Endothelial cell of umbilical vein (primary cell): ENCODE measurements around the gene FRMD4A. TPM values are rescaled to one million over a fixed set of nuclear protein-coding genes. Genes with fewer than 3 reads are reported as not detected.

Experiments used
- BruUV-seq: library from RNA; stranded (reverse); fragments of 400-500 nt; replicated peaks from 2 replicates; lab custom pipeline; 2021; lab: Mats Ljungman, UMichigan
- CTCF ChIA-PET: fragments of 300-600, 350-600 bp; sonication (Branson Sonifier 250); formaldehyde crosslinking; loops from one replicate; lab custom pipeline; 2021; ENCODE audit warnings: antibody characterized with exemption, inconsistent platforms; lab: Charles Lee
- POLR2A ChIA-PET: fragments of 300-600, 350-600 bp; sonication (Branson Sonifier 250); formaldehyde crosslinking; loops from one replicate; lab custom pipeline; 2021; ENCODE audit warnings: antibody characterized with exemption, inconsistent platforms; lab: Charles Lee
- DNase-seq: peaks from one replicate; pipeline ENCODE4 v3.0.0-alpha.2; 2011; ENCODE audit warnings: low read depth, low spot score
- FAIRE-seq: peaks from 2 replicates; lab custom pipeline; 2011; peaks lifted over from hg19 to GRCh38; lab: Jason Lieb, UNC
- H2AFZ ChIP-seq: 2 replicates; pipeline ENCODE4 v1.6.0; 2012; ENCODE audit warnings: low read depth, low read length, control low read depth, inconsistent platforms
- H3K27ac ChIP-seq: 2 replicates; pipeline ENCODE4 v1.5.1; 2011; ENCODE audit warnings: low read depth, mild to moderate bottlenecking, control low read depth, low read length, moderate library complexity; ENCODE audit not compliant: insufficient read depth
- H3K27me3 ChIP-seq, 2 experiments: 2 replicates each; pipeline versions ENCODE4 v1.6.0 to v1.6.1; 2011; ENCODE audit warnings: low read length in 2 of 2, mixed read lengths in 1 of 2; ENCODE audit not compliant: control insufficient read depth in 2 of 2, insufficient read depth in 2 of 2
- H3K36me3 ChIP-seq, 2 experiments: 2 replicates in 1 of 2; 3 replicates in 1 of 2; pipeline ENCODE4 v1.5.1; 2011; ENCODE audit warnings: low read length in 2 of 2, mild to moderate bottlenecking in 1 of 2, moderate library complexity in 1 of 2; ENCODE audit not compliant: control insufficient read depth in 2 of 2, insufficient read depth in 2 of 2; ENCODE audit errors: extremely low read depth in 1 of 2
- H3K4me1 ChIP-seq: 3 replicates; pipeline ENCODE4 v1.5.1; 2011; ENCODE audit warnings: mild to moderate bottlenecking, low read length; ENCODE audit not compliant: control insufficient read depth, insufficient read depth; ENCODE audit errors: extremely low read depth
- H3K4me2 ChIP-seq: 2 replicates; pipeline ENCODE4 v1.6.1; 2011; ENCODE audit warnings: low read length, control low read depth, mixed read lengths; ENCODE audit not compliant: insufficient read depth
- H3K4me3 ChIP-seq, 3 experiments: fragments of 200-600 bp in 1 of 3; sonication (generic), shearing (Covaris generic) in 1 of 3; replicated peaks in 1 of 3; 2 replicates each; pipeline ENCODE4 v1.5.1; 2011 to 2016; ENCODE audit warnings: control low read depth in 3 of 3, low read length in 3 of 3, mild to moderate bottlenecking in 2 of 3, inconsistent platforms in 1 of 3, low read depth in 1 of 3, moderate library complexity in 1 of 3; ENCODE audit not compliant: insufficient read depth in 1 of 3
- H3K79me2 ChIP-seq: 2 replicates; pipeline ENCODE4 v1.6.0; 2012; ENCODE audit warnings: low read length, inconsistent platforms; ENCODE audit not compliant: control insufficient read depth, insufficient read depth
- H3K9ac ChIP-seq: replicated peaks from 2 replicates; pipeline ENCODE3; 2011; ENCODE audit warnings: low read length, control low read depth; ENCODE audit not compliant: insufficient read depth; ENCODE audit errors: extremely low read depth
- H3K9me1 ChIP-seq: replicated peaks from 3 replicates; pipeline ENCODE4 v1.6.0; 2011; ENCODE audit warnings: mild to moderate bottlenecking, low read length; ENCODE audit not compliant: control insufficient read depth, insufficient read depth; ENCODE audit errors: extremely low read depth
- H3K9me3 ChIP-seq: replicated peaks from 2 replicates; pipeline ENCODE4 v1.5.1; 2012; ENCODE audit warnings: low read length, inconsistent platforms; ENCODE audit not compliant: control insufficient read depth, insufficient read depth
- H4K20me1 ChIP-seq: replicated peaks from 2 replicates; pipeline ENCODE3; 2011; ENCODE audit warnings: mild to moderate bottlenecking, low read length; ENCODE audit not compliant: control insufficient read depth, insufficient read depth; ENCODE audit errors: extremely low read depth
- CTCF ChIP-seq, 2 donors: IDR thresholded peaks; 1 replicate in 1 of 2; 2 replicates in 1 of 2; pipeline ENCODE4 v1.5.1; 2011; ENCODE audit warnings: low read length in 2 of 2, mild to moderate bottlenecking in 2 of 2, moderate library complexity in 2 of 2, control low read depth in 1 of 2, inconsistent platforms in 1 of 2, low read depth in 1 of 2; ENCODE audit not compliant: insufficient read depth in 1 of 2; ENCODE audit errors: extremely low read depth in 1 of 2
- EZH2 ChIP-seq: IDR thresholded peaks from 2 replicates; pipeline ENCODE4 v1.6.1; 2012; ENCODE audit warnings: borderline replicate concordance, low read depth, mild to moderate bottlenecking, moderate library complexity, low read length, inconsistent platforms; ENCODE audit not compliant: severe bottlenecking
- FOS ChIP-seq: IDR thresholded peaks from 2 replicates; pipeline ENCODE4 v1.6.1; 2011; ENCODE audit warnings: mild to moderate bottlenecking, low read length, moderate library complexity, borderline replicate concordance; ENCODE audit not compliant: insufficient read depth
- GATA2 ChIP-seq: IDR thresholded peaks from 2 replicates; pipeline ENCODE4 v1.7.0; 2011; ENCODE audit warnings: low read depth, mild to moderate bottlenecking, moderate library complexity, mixed read lengths, low read length; ENCODE audit not compliant: insufficient read length, insufficient read depth
- JUN ChIP-seq: IDR thresholded peaks from 2 replicates; pipeline ENCODE4 v1.6.1; 2011; ENCODE audit warnings: borderline replicate concordance, low read depth; ENCODE audit not compliant: insufficient read length, insufficient read depth
- MAX ChIP-seq: IDR thresholded peaks from 2 replicates; pipeline ENCODE4 v1.6.1; 2011; ENCODE audit not compliant: insufficient read depth, insufficient read length
- MYC ChIP-seq: IDR thresholded peaks from one replicate; pipeline ENCODE4 v1.6.1; 2011; ENCODE audit warnings: mild to moderate bottlenecking, low read depth, low read length
- POLR2A ChIP-seq: IDR thresholded peaks from 2 replicates; pipeline ENCODE4 v1.6.1; 2012; ENCODE audit warnings: low read depth, mild to moderate bottlenecking, control low read depth, low read length
- POLR2AphosphoS5 ChIP-seq: IDR thresholded peaks from 2 replicates; pipeline ENCODE4 v1.6.1; 2012; ENCODE audit warnings: low read depth, mild to moderate bottlenecking, control low read depth, low read length, moderate library complexity; ENCODE audit not compliant: insufficient read depth
- dilution Hi-C: fragments of 300-500 bp; cut with MboI; formaldehyde crosslinking; loops from one replicate; pipeline ENCODE4 v1.15.0; 2019; ENCODE audit warnings: low sequenced_read_pairs; ENCODE audit not compliant: extremely low pct_ligation_motif_present
- intact Hi-C: fragments of 100-400 bp; cut with micrococcal nuclease; formaldehyde crosslinking; loops from one replicate; pipeline ENCODE4 v1.10.0; 2022
- polyA plus RNA-seq, 4 experiments: library from polyadenylated mRNA; depleted of rRNA in 3 of 4; stranded (reverse) in 3 of 4; unstranded in 1 of 4; fragments of >200 nt; gene quantifications; 2 replicates each; pipeline versions ENCODE4 v1.2.1 to v1.2.3, GENCODE V29; 2011 to 2012; ENCODE audit warnings: missing spikeins in 1 of 4
- total RNA-seq: library from RNA; stranded (reverse); gene quantifications from 2 replicates; pipeline ENCODE4 v1.2.3, GENCODE V29; 2021

FRMD4A gene
- total and polyA plus RNA-seq, 2 donors (not counting 3 experiments of a cell fraction or from before 2014, with no cell fraction given) = 123 to 148 TPM

GRCh38 chr10:13634207-13634606 lies 696.5 kb downstream of the FRMD4A start:
- BruUV-seq = no TSS peak
- Histone ChIP-seq H3K9ac (no peak overlapping the region), H3K36me3 (peaks cover 4 to 6% of the 10 kb centered on the region in 2 experiments), H3K27me3 (no peaks in the 10 kb centered on the region), H3K27ac (no peak overlapping the region), H3K9me1 (no peaks in the 10 kb centered on the region), H2AFZ (no peak overlapping the region), H3K4me1 (peaks cover 12% of the 10 kb centered on the region), H3K9me3 (no peaks in the 10 kb centered on the region), H3K4me2 (no peak overlapping the region), H3K4me3 (no peak overlapping the region), H4K20me1 (no peaks in the 10 kb centered on the region), H3K79me2 (no peaks in the 10 kb centered on the region)
- DNase-seq = no peak
- ChIA-PET CTCF (interaction anchor here (1.1 to 1.6 kb wide), 2 partner anchors 10 to 12 kb away, joined by 3 read pairs; no protein-coding TSS in a partner anchor), POLR2A (no interaction called here)
- no peak for FAIRE-seq
- TF ChIP-seq CTCF (IDR thresholded peaks at IDR 0.05; ENCODE audit: extremely low read depth in 1 of 2, insufficient read depth in 1 of 2, low read depth in 1 of 2, low read length in 2 of 2) = no peak
- dilution Hi-C loops (no loop called here), intact Hi-C loops (no loop called here)

GRCh38 chr10:13633689-13634088 lies 697.0 kb downstream of the FRMD4A start:
- H4K20me1 ChIP-seq = no peaks in the 10 kb centered on the region
- CTCF ChIA-PET = interaction anchor here (1.1 to 1.6 kb wide), 2 partner anchors 9 to 12 kb away, joined by 3 read pairs; no protein-coding TSS in a partner anchor

More at GRCh38 chr10:13633689-13634088, 697.0 kb downstream of the FRMD4A start:
- dilution Hi-C loops (no loop called here), intact Hi-C loops (no loop called here)
- H2AFZ ChIP-seq = no peak overlapping the region
- H3K4me1 ChIP-seq = peaks cover 12% of the 10 kb centered on the region
- no peak overlapping the region for H3K4me3 ChIP-seq
- DNase-seq (no peak), FAIRE-seq (no peak)
- H3K36me3 ChIP-seq = peaks cover 4 to 6% of the 10 kb centered on the region in 2 experiments
- no peaks in the 10 kb centered on the region for H3K9me3 ChIP-seq
- no peaks in the 10 kb centered on the region for H3K9me1 ChIP-seq
- BruUV-seq = no TSS peak
- POLR2A ChIA-PET = no interaction called here
- TF ChIP-seq POLR2AphosphoS5 = no peak
- TF ChIP-seq POLR2A = no peak
- no peak for TF ChIP-seq MYC
- TF ChIP-seq GATA2 = no peak
- no peak for TF ChIP-seq CTCF (IDR thresholded peaks at IDR 0.05; ENCODE audit: extremely low read depth in 1 of 2, insufficient read depth in 1 of 2, low read depth in 1 of 2, low read length in 2 of 2)
- no peak for TF ChIP-seq EZH2
- no peak for TF ChIP-seq JUN
- no peak for TF ChIP-seq MAX
- no peak for TF ChIP-seq FOS
- no peak overlapping the region for H3K4me2 ChIP-seq
- no peak overlapping the region for H3K9ac ChIP-seq
- no peak overlapping the region for H3K27ac ChIP-seq
- H3K27me3 ChIP-seq = no peaks in the 10 kb centered on the region
- no peaks in the 10 kb centered on the region for H3K79me2 ChIP-seq
